ENCODE measurements around the gene CNR1. TPM values are rescaled to one million over a fixed set of nuclear protein-coding genes. Genes with fewer than 3 reads are reported as not detected.

Gene CNR1
- total RNA-seq, 1 experiment from 2014 or later = 0.13 TPM

- ChIA-PET POLR2A (interaction anchor here (0.6 kb wide), 1 partner anchor 90 kb away, joined by 3 read pairs; no protein-coding TSS in a partner anchor), CTCF (no interaction called here)
- in situ Hi-C loops (cut with HindIII; ENCODE audit: low pct_unique_long_range_greater_than_20kb, low sequenced_read_pairs) (no loop called here), intact Hi-C loops (cut with micrococcal nuclease; ENCODE audit: unreplicated experiment) (no loop called here)
- Histone ChIP-seq H3K4me1 (ENCODE audit: control insufficient read depth, insufficient read depth, low read length) (no peaks in the 10 kb centered on the region), H3K27ac (ENCODE audit: low read length) (no peak overlapping the region), H3K9me3 (ENCODE audit: control insufficient read depth, insufficient read depth, low read depth, low read length) (no peaks in the 10 kb centered on the region), H3K27me3 (ENCODE audit: control insufficient read depth, insufficient read depth, low read length) (no peaks in the 10 kb centered on the region; the same call in 1 of the 2 replicates), H3K36me3 (ENCODE audit: control insufficient read depth, insufficient read depth, low read length) (no peaks in the 10 kb centered on the region), H3K4me3 (ENCODE audit: low read depth in 2 of 2, low read length in 2 of 2) (no peak overlapping the region)
- ATAC-seq = no peak
- no TSS peak for BruUV-seq (replicated peaks)
- DNase-seq (ENCODE audit: low read depth, low spot score) = no peak
- no peak for TF ChIP-seq TCF7L2 (IDR thresholded peaks at IDR 0.05; ENCODE audit: low read depth, low read length)
- TF ChIP-seq POLR2AphosphoS5 (IDR thresholded peaks at IDR 0.05; ENCODE audit: low read depth, low read length) = no peak
- no peak for TF ChIP-seq REST (IDR thresholded peaks at IDR 0.05; ENCODE audit: insufficient read depth in 1 of 2, low read depth in 2 of 2, low read length in 1 of 2)
- TF ChIP-seq CTCF (IDR thresholded peaks at IDR 0.05) = no peak
- no peak for TF ChIP-seq SIN3A (IDR thresholded peaks at IDR 0.05; ENCODE audit: borderline replicate concordance, insufficient read depth, low read depth, low read length)
These were observed 60.3 kb downstream of the CNR1 start for GRCh38 chr6:88105741-88106340.

Other genes starting within 250 kb of the CNR1 start
- not detected for gene SPACA1, start 118.5 kb downstream of the CNR1 start, total RNA-seq (2021; ENCODE audit: unreplicated experiment)